Measurements from ENCODE around the gene QPCTL. TPM values are rescaled to one million over a fixed set of nuclear protein-coding genes. Genes with fewer than 3 reads are reported as not detected.

Gene QPCTL
- total and polyA plus RNA-seq, 9 of the 15 experiments (the other 6 are each of a cell fraction or from before 2014, with no cell fraction given): 0.99 to 31.3 (median 12.7) TPM

GRCh38 chr19:45681391-45682015 lies 11.0 kb upstream of the QPCTL start (continued):
- TF ChIP-seq HDAC1 (IDR thresholded peaks at IDR 0.05) (0 out of 4 replicates have a peak, but pooled peaks of 1 of the 2 experiments have one; percentile 24), STAG1 (CRISPR knock-in tag; IDR thresholded peaks at IDR 0.05; ENCODE audit: borderline replicate concordance) (peak; percentile 14; the same call in 1 of the 2 replicates), CXXC5 (CRISPR knock-in tag; IDR thresholded peaks at IDR 0.05) (peak; percentile 78), JUND (IDR thresholded peaks at IDR 0.05; ENCODE audit: borderline replicate concordance, low read depth, low read length) (peak; percentile 49; the same call in 1 of the 2 replicates), JUND (tag; IDR thresholded peaks at IDR 0.05; ENCODE audit: borderline replicate concordance, low read depth, low read length) (no peak; the same call in 2 of the 3 replicates), CHD2 (IDR thresholded peaks at IDR 0.05; ENCODE audit: low read depth, low read length) (no peak), TAF1 (IDR thresholded peaks at IDR 0.05; ENCODE audit: control insufficient read depth, extremely low read depth, insufficient read depth, low read length, severe bottlenecking) (no peak), HDGF (IDR thresholded peaks at IDR 0.05) (peak; percentile 76; the same call in 1 of the 2 replicates), TFAP4 (CRISPR knock-in tag; IDR thresholded peaks at IDR 0.05; ENCODE audit: borderline replicate concordance) (peak; percentile 70; the same call in 1 of the 2 replicates), POLR2AphosphoS2 (IDR thresholded peaks at IDR 0.05; ENCODE audit: low read length) (0 out of 2 replicates have a peak, but pooled peaks have one; percentile 83), RCOR1 (IDR thresholded peaks at IDR 0.05; ENCODE audit: borderline replicate concordance in 1 of 2, low read depth in 2 of 2, low read length in 2 of 2) (peak in 1 of 2 experiments; percentile 50; a peak in 1 of 4 replicates), FOXA3 (CRISPR knock-in tag; conservative IDR thresholded peaks at IDR 0.05 in 1 of 2, IDR thresholded peaks at IDR 0.05 in 1 of 2) (0 out of 4 replicates have a peak, but pooled peaks of 1 of the 2 experiments have one; percentile 35), ZNF431 (CRISPR knock-in tag; IDR thresholded peaks at IDR 0.05) (no peak), MNT (conservative IDR thresholded peaks at IDR 0.05) (peak in 1 of 2 experiments; percentile 34; a peak in 1 of 4 replicates), RFX7 (CRISPR knock-in tag; IDR thresholded peaks at IDR 0.05) (no peak), CCNT2 (IDR thresholded peaks at IDR 0.05; ENCODE audit: borderline replicate concordance, extremely low read depth, insufficient read length, low read depth, low read length) (peak; percentile 73), LEF1 (IDR thresholded peaks at IDR 0.05) (0 out of 2 replicates have a peak, but pooled peaks have one; percentile 20)
- TF ChIP-seq, protein P1, sequence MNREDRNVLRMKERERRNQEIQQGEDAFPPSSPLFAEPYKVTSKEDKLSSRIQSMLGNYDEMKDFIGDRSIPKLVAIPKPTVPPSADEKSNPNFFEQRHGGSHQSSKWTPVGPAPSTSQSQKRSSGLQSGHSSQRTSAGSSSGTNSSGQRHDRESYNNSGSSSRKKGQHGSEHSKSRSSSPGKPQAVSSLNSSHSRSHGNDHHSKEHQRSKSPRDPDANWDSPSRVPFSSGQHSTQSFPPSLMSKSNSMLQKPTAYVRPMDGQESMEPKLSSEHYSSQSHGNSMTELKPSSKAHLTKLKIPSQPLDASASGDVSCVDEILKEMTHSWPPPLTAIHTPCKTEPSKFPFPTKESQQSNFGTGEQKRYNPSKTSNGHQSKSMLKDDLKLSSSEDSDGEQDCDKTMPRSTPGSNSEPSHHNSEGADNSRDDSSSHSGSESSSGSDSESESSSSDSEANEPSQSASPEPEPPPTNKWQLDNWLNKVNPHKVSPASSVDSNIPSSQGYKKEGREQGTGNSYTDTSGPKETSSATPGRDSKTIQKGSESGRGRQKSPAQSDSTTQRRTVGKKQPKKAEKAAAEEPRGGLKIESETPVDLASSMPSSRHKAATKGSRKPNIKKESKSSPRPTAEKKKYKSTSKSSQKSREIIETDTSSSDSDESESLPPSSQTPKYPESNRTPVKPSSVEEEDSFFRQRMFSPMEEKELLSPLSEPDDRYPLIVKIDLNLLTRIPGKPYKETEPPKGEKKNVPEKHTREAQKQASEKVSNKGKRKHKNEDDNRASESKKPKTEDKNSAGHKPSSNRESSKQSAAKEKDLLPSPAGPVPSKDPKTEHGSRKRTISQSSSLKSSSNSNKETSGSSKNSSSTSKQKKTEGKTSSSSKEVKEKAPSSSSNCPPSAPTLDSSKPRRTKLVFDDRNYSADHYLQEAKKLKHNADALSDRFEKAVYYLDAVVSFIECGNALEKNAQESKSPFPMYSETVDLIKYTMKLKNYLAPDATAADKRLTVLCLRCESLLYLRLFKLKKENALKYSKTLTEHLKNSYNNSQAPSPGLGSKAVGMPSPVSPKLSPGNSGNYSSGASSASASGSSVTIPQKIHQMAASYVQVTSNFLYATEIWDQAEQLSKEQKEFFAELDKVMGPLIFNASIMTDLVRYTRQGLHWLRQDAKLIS (CRISPR knock-in tag; IDR thresholded peaks at IDR 0.05): no peak
- TF ChIP-seq, protein P2, sequence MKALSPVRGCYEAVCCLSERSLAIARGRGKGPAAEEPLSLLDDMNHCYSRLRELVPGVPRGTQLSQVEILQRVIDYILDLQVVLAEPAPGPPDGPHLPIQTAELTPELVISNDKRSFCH (CRISPR knock-in tag; IDR thresholded peaks at IDR 0.05): no peak
- TF ChIP-seq, protein P2 (tag; IDR thresholded peaks at IDR 0.05): peak; percentile 59; the same call in 1 of the 2 replicates

All from K562 (cell line).